CD4-positive, alpha-beta T cell (primary cell): ENCODE results near the gene RAD51B. TPM values are rescaled to one million over a fixed set of nuclear protein-coding genes. Genes with fewer than 3 reads are reported as not detected.

Source experiments
- ATAC-seq: fragments of 200-7000 bp; cut with Tn5 transposase; one replicate; pipeline ENCODE4 v1.10.0; 2022; ENCODE audit warnings: mild to moderate bottlenecking; ENCODE audit not compliant: poor library complexity
- CTCF ChIA-PET: fragments of 350-600 bp; sonication (Branson Sonifier 250); formaldehyde crosslinking; loops from one replicate; lab custom pipeline; 2021; ENCODE audit warnings: antibody characterized with exemption, inconsistent platforms; lab: Charles Lee
- POLR2A ChIA-PET: fragments of 350-600 bp; sonication (Branson Sonifier 250); formaldehyde crosslinking; loops from one replicate; lab custom pipeline; 2021; ENCODE audit warnings: antibody characterized with exemption, inconsistent platforms; lab: Charles Lee
- DNase-seq, 14 experiments: peaks; one replicate each; pipeline ENCODE4 v3.0.0-alpha.2; 2013 to 2020; ENCODE audit warnings: mixed read lengths in 2 of 14
- H3K27ac ChIP-seq, 2 donors: one replicate each; pipeline versions ENCODE4 v1.5.1 to v1.7.0; 2013; ENCODE audit warnings: low read length in 2 of 2, low read depth in 1 of 2, mild to moderate bottlenecking in 1 of 2
- H3K27me3 ChIP-seq, 2 experiments: 1 replicate in 1 of 2; 2 replicates in 1 of 2; pipeline versions ENCODE4 v1.6.1 to v1.7.0; 2013; ENCODE audit warnings: low read length in 2 of 2, control low read depth in 1 of 2, mild to moderate bottlenecking in 1 of 2, moderate library complexity in 1 of 2; ENCODE audit not compliant: insufficient read depth in 2 of 2, control insufficient read depth in 1 of 2
- H3K36me3 ChIP-seq: one replicate; pipeline ENCODE4 v1.6.1; 2013; ENCODE audit warnings: low read length, control low read depth; ENCODE audit not compliant: insufficient read depth
- H3K4me1 ChIP-seq: one replicate; pipeline ENCODE4 v1.6.1; 2013; ENCODE audit warnings: low read length, control low read depth; ENCODE audit not compliant: insufficient read depth
- H3K4me3 ChIP-seq: one replicate; pipeline ENCODE4 v1.5.1; 2013; ENCODE audit warnings: mild to moderate bottlenecking, low read length, moderate library complexity
- H3K9me3 ChIP-seq, 2 experiments: 1 replicate in 1 of 2; 2 replicates in 1 of 2; pipeline versions ENCODE4 v1.6.1 to v1.7.0; 2013; ENCODE audit warnings: low read length in 2 of 2, mild to moderate bottlenecking in 2 of 2, control low read depth in 1 of 2, moderate library complexity in 1 of 2; ENCODE audit not compliant: control insufficient read depth in 1 of 2, insufficient read depth in 1 of 2
- H3K27ac Mint-ChIP-seq: one replicate; pipeline ENCODE4 v1.8.0; 2020; ENCODE audit warnings: mixed read lengths
- H3K27me3 Mint-ChIP-seq: one replicate; pipeline ENCODE4 v1.8.0; 2021; ENCODE audit warnings: mixed read lengths
- H3K36me3 Mint-ChIP-seq: one replicate; pipeline ENCODE4 v1.8.0; 2021; ENCODE audit warnings: low read depth, mixed read lengths
- H3K4me1 Mint-ChIP-seq: one replicate; pipeline ENCODE4 v1.8.0; 2021; ENCODE audit warnings: low read depth, mixed read lengths
- H3K4me3 Mint-ChIP-seq: one replicate; pipeline ENCODE4 v1.8.0; 2020; ENCODE audit warnings: mild to moderate bottlenecking, mixed read lengths
- H3K9me3 Mint-ChIP-seq: one replicate; pipeline ENCODE4 v1.8.0; 2020; ENCODE audit warnings: mixed read lengths
- intact Hi-C, 2 experiments: fragments of 100-400 bp; cut with DNase I in 1 of 2; cut with micrococcal nuclease in 1 of 2; formaldehyde crosslinking; loops; one replicate each; pipeline versions ENCODE4 v1.15.1 to v1.9.0; 2023 to 2025; cut with DNase I, micrococcal nuclease
- total RNA-seq, 174 experiments: library from RNA in 2 of 174; stranded (reverse) in 2 of 174; gene quantifications; one replicate each; pipeline ENCODE4 v1.2.3 and lab custom pipeline; 2021 to 2026
- TF ChIP-seq, protein P1 (sequence below): fragments of 200-600 bp; IDR thresholded peaks from one replicate; pipeline ENCODE4 v1.8.0; 2022; ENCODE audit warnings: antibody characterized with exemption, mild to moderate bottlenecking

Gene RAD51B
- total RNA-seq, 2 experiments from 2014 or later, result 18.4 to 20.0 TPM

- ATAC-seq (no peak), DNase-seq (no peak)
- Histone ChIP-seq H3K4me1 (no peaks in the 10 kb centered on the region), H3K27me3 (no peaks in the 10 kb centered on the region), H3K9me3 (no peaks in the 10 kb centered on the region), H3K36me3 (no peaks in the 10 kb centered on the region), H3K27ac (no peak overlapping the region), H3K4me3 (no peak overlapping the region)
- TF ChIP-seq, protein P1, sequence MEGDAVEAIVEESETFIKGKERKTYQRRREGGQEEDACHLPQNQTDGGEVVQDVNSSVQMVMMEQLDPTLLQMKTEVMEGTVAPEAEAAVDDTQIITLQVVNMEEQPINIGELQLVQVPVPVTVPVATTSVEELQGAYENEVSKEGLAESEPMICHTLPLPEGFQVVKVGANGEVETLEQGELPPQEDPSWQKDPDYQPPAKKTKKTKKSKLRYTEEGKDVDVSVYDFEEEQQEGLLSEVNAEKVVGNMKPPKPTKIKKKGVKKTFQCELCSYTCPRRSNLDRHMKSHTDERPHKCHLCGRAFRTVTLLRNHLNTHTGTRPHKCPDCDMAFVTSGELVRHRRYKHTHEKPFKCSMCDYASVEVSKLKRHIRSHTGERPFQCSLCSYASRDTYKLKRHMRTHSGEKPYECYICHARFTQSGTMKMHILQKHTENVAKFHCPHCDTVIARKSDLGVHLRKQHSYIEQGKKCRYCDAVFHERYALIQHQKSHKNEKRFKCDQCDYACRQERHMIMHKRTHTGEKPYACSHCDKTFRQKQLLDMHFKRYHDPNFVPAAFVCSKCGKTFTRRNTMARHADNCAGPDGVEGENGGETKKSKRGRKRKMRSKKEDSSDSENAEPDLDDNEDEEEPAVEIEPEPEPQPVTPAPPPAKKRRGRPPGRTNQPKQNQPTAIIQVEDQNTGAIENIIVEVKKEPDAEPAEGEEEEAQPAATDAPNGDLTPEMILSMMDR, result no peak
- CTCF ChIA-PET, result no interaction called here
- Mint-ChIP-seq H3K4me1 (no peaks in the 10 kb centered on the region), H3K4me3 (no peak overlapping the region), H3K36me3 (no peaks in the 10 kb centered on the region), H3K9me3 (no peaks in the 10 kb centered on the region), H3K27ac (no peak overlapping the region), H3K27me3 (no peaks in the 10 kb centered on the region)
- POLR2A ChIA-PET, result no interaction called here
- intact Hi-C loops, result no loop called here
These were observed 353.0 kb downstream of the RAD51B start for GRCh38 chr14:68172627-68173026.

DNA sequence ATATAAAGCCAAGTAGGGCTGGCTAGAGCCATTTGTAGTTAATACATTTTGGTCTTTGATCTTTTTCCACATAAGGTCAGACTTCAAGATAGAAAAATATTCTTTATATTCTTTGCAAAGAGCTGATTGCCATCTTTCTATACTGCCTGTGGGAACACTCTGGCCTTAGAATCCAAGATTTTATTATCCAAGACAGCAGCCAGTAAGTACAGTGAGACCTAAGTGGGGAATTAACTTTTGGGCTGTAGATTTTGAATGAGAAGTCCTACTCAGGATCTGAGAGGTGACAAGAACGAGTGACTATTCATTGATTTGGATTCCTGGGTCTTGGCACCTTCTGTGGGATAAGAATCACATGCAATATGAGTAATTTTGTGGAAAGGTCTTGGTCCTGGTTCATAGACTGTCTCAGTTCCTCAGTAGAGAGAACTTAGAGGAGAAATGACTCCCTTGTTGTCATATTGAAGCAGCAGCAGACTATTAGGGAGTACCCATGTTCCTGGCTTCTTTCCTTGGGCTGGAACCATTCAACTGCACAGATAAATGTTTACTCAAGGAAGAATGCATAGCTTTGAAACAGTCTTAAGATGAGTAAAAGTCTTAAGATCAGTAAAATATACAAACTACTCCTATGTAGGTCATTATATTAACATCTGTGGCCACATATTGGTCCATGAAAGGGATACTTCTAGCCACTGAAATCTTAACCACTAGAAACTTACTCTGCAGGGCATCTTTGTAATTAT lies 353.8 kb downstream of the RAD51B start:
- Histone ChIP-seq H3K4me3 (no peak overlapping the region), H3K27me3 (no peaks in the 10 kb centered on the region), H3K27ac (no peak overlapping the region), H3K36me3 (no peaks in the 10 kb centered on the region), H3K9me3 (no peaks in the 10 kb centered on the region), H3K4me1 (no peaks in the 10 kb centered on the region)
- TF ChIP-seq, protein P1, result no peak
- H3K27ac Mint-ChIP-seq, result no peak overlapping the region
- H3K36me3 Mint-ChIP-seq, result no peaks in the 10 kb centered on the region
- no peaks in the 10 kb centered on the region for H3K9me3 Mint-ChIP-seq
- no peak overlapping the region for H3K4me3 Mint-ChIP-seq
- ChIA-PET CTCF (no interaction called here), POLR2A (no interaction called here)
- ATAC-seq (no peak), DNase-seq (no peak)
- H3K4me1 Mint-ChIP-seq, result no peaks in the 10 kb centered on the region
- H3K27me3 Mint-ChIP-seq, result no peaks in the 10 kb centered on the region
- intact Hi-C loops, result no loop called here

GRCh38 chr14:68174446-68174845 lies 354.9 kb downstream of the RAD51B start:
- Histone ChIP-seq H3K4me3 (no peak overlapping the region), H3K4me1 (no peaks in the 10 kb centered on the region), H3K36me3 (no peaks in the 10 kb centered on the region), H3K27ac (no peak overlapping the region), H3K9me3 (no peaks in the 10 kb centered on the region), H3K27me3 (no peaks in the 10 kb centered on the region)
- H3K4me1 Mint-ChIP-seq, result no peaks in the 10 kb centered on the region
- no peaks in the 10 kb centered on the region for H3K9me3 Mint-ChIP-seq
- no peak overlapping the region for H3K4me3 Mint-ChIP-seq
- ATAC-seq, result no peak
- intact Hi-C loops, result no loop called here
- no peak overlapping the region for H3K27ac Mint-ChIP-seq
- TF ChIP-seq, protein P1, result no peak
- ChIA-PET POLR2A (no interaction called here), CTCF (no interaction called here)
- no peaks in the 10 kb centered on the region for H3K27me3 Mint-ChIP-seq
- DNase-seq, result no peak
- no peaks in the 10 kb centered on the region for H3K36me3 Mint-ChIP-seq
